ENCODE data around the gene SPO11. TPM values are rescaled to one million over a fixed set of nuclear protein-coding genes. Genes with fewer than 3 reads are reported as not detected.

Gene SPO11
- total RNA-seq (not detected in 2 replicates), polyA plus RNA-seq (not detected in 2 replicates), polyA minus RNA-seq (not detected in 2 replicates)
- not detected for total RNA-seq (2013)

GRCh38 chr20:57329608-57330221, at the start of gene SPO11:
SPO11 (plus strand) TSS chr20:57329803; CDS start chr20:57329868, 65 bp downstream.
- POLR2A ChIA-PET, result no interaction called here
- H3K4me3 ChIP-seq (ENCODE audit: control extremely low read depth in 1 of 5, extremely low read depth in 1 of 5, insufficient read depth in 1 of 5, low read depth in 2 of 5, low read length in 4 of 5), result no peak within 1 kb of the TSS
- H3K27me3 Mint-ChIP-seq, result peaks cover 43% of the 10 kb centered on the region

More at GRCh38 chr20:57329608-57330221, at the start of gene SPO11:
- TF ChIP-seq CTCF (IDR thresholded peaks at IDR 0.05), result no peak
- TF ChIP-seq EZH2 (IDR thresholded peaks at IDR 0.05; ENCODE audit: borderline replicate concordance, insufficient read depth, low read depth, low read length, poor library complexity, severe bottlenecking), result no peak
- Mint-ChIP-seq H3K9me3 (ENCODE audit: insufficient read depth) (no peaks in the 10 kb centered on the region), H3K4me1 (no peaks in the 10 kb centered on the region), H3K27ac (no peak within 1 kb of the TSS), H3K4me3 (no peak within 1 kb of the TSS)
- CTCF ChIA-PET, result no interaction called here
- WGBS (ENCODE audit: insufficient coverage), result 62% methylated on average over 39 of the region's 40 CpGs
- no peaks in the 10 kb centered on the region for H4K20me1 ChIP-seq (ENCODE audit: control insufficient read depth, insufficient read depth, low read length, poor library complexity, severe bottlenecking)
- H3K27ac ChIP-seq (ENCODE audit: low read length in 2 of 2), result no peak within 1 kb of the TSS
- no peak within 1 kb of the TSS for H2AFZ ChIP-seq (ENCODE audit: insufficient read depth, low read depth, low read length, poor library complexity, severe bottlenecking)
- ATAC-seq (ENCODE audit: low read depth), result no peak
- no peak within 1 kb of the TSS for H3K9ac ChIP-seq (ENCODE audit: low read length)
- no peaks in the 10 kb centered on the region for H3K36me3 ChIP-seq (replicated peaks in 1 of 2; ENCODE audit: control extremely low read depth in 1 of 2, control insufficient read depth in 1 of 2, extremely low read depth in 1 of 2, insufficient read depth in 2 of 2, low read length in 1 of 2)
- H3K27me3 ChIP-seq (replicated peaks in 1 of 4; ENCODE audit: control extremely low read depth in 1 of 4, control insufficient read depth in 3 of 4, insufficient read depth in 4 of 4, low read length in 3 of 4), result peaks cover 0 to 16% (median 14%) of the 10 kb centered on the region in 4 experiments
- no peaks in the 10 kb centered on the region for H3K79me2 ChIP-seq (ENCODE audit: control insufficient read depth, insufficient read depth, low read length)
- no peaks in the 10 kb centered on the region for H3K4me1 ChIP-seq (ENCODE audit: control insufficient read depth in 2 of 2, insufficient read depth in 2 of 2, low read length in 2 of 2)
- intact Hi-C loops (cut with micrococcal nuclease), result no loop called here
- H3K4me2 ChIP-seq (replicated peaks; ENCODE audit: low read depth, low read length, poor library complexity, severe bottlenecking), result no peak within 1 kb of the TSS
- H3K9me3 ChIP-seq (ENCODE audit: control extremely low read depth in 1 of 3, control insufficient read depth in 2 of 3, insufficient read depth in 1 of 3, low read length in 2 of 3), result peaks cover 0 to 6% (median 0%) of the 10 kb centered on the region in 3 donors
- DNase-seq, result no peak
